ENCODE results near the gene ARHGDIA.

GRCh38 chr17:81911277-81911961 is 40.3 kb upstream of the ARHGDIA start, which contains the start of gene PCYT2:
- TF ChIP-seq CTCF (IDR thresholded peaks at IDR 0.05) (peak; percentile 10 to 46 (median 22)), POLR2A (IDR thresholded peaks at IDR 0.05) (peak; percentile 69)
